DMS53 treated with DMSO at 0.1 percent for 48 hours (cell line): ENCODE data around the gene LRPAP1.

Source experiments
- DNase-seq: peaks from one replicate; lab custom pipeline; 2025; ENCODE audit not compliant: unreplicated experiment; lab: John Stamatoyannopoulos, UW

Gene LRPAP1

GRCh38 chr4:3486541-3487540, 45.4 kb downstream of the LRPAP1 start:
- no peak for DNase-seq

GRCh38 chr4:3485886-3486540, 46.2 kb downstream of the LRPAP1 start:
- DNase-seq, result no peak

- peak; percentile 25 for DNase-seq
Measured at GRCh38 chr4:3485011-3485791, 47.0 kb downstream of the LRPAP1 start.

GRCh38 chr4:3484057-3484973, 47.9 kb downstream of the LRPAP1 start:
- DNase-seq, result peak; percentile 41

- no peak for DNase-seq
Measured at GRCh38 chr4:3483471-3483921, 48.7 kb downstream of the LRPAP1 start.

- no peak for DNase-seq
Measured at GRCh38 chr4:3482707-3483106, 49.5 kb downstream of the LRPAP1 start.

GRCh38 chr4:3481783-3482393, 50.3 kb downstream of the LRPAP1 start:
- DNase-seq, result peak; percentile 34

GRCh38 chr4:3481113-3481531, 51.1 kb downstream of the LRPAP1 start:
- DNase-seq, result no peak

GRCh38 chr4:3480528-3481112, 51.6 kb downstream of the LRPAP1 start:
- peak; percentile 82 for DNase-seq

- DNase-seq, result no peak
Measured at GRCh38 chr4:3479358-3480101, 52.7 kb downstream of the LRPAP1 start.

- no peak for DNase-seq
Measured at GRCh38 chr4:3478446-3479357, 53.5 kb downstream of the LRPAP1 start.

GRCh38 chr4:3477750-3478430, 54.3 kb downstream of the LRPAP1 start:
- DNase-seq, result no peak

GRCh38 chr4:3476936-3477749, 55.1 kb downstream of the LRPAP1 start:
- DNase-seq, result no peak

GRCh38 chr4:3476341-3476747, 55.9 kb downstream of the LRPAP1 start:
- DNase-seq, result no peak

GRCh38 chr4:3475713-3476260, 56.4 kb downstream of the LRPAP1 start:
- DNase-seq, result no peak
